Caco-2 (cell line): ENCODE measurements around the gene HPS1. TPM values are rescaled to one million over a fixed set of nuclear protein-coding genes. Genes with fewer than 3 reads are reported as not detected.

Experiments used
- BruUV-seq: library from RNA; stranded (reverse); fragments of 400-500 nt; replicated peaks from 2 replicates; lab custom pipeline; 2021; lab: Mats Ljungman, UMichigan
- CTCF ChIA-PET: fragments of 300-600 bp; sonication (Branson Sonifier 250); formaldehyde crosslinking; loops from one replicate; lab custom pipeline; 2022; ENCODE audit warnings: antibody characterized with exemption; lab: Charles Lee
- POLR2A ChIA-PET: fragments of 300-600 bp; sonication (Branson Sonifier 250); formaldehyde crosslinking; loops from one replicate; lab custom pipeline; 2022; ENCODE audit warnings: antibody characterized with exemption; lab: Charles Lee
- DNase-seq, 2 experiments: peaks; one replicate each; pipeline versions ENCODE4 v3.0.0 to v3.0.0-alpha.2; 2020 to 2022
- H3K27me3 ChIP-seq: replicated peaks from 2 replicates; pipeline ENCODE4 v1.6.0; 2011; ENCODE audit warnings: low read length; ENCODE audit not compliant: control insufficient read depth, insufficient read depth
- H3K36me3 ChIP-seq: 2 replicates; pipeline ENCODE4 v1.5.1; 2011; ENCODE audit warnings: low read length; ENCODE audit not compliant: control insufficient read depth, insufficient read depth
- H3K4me1 ChIP-seq: fragments of 250-450 bp; sonication (Bioruptor Pico); 2 replicates; pipeline ENCODE4 v1.5.1; 2020; ENCODE audit warnings: mild to moderate bottlenecking
- H3K4me3 ChIP-seq: 2 replicates; pipeline ENCODE4 v1.5.1; 2011; ENCODE audit warnings: low read depth, mild to moderate bottlenecking, control low read depth, low read length
- H3K9me3 ChIP-seq: fragments of 250-450 bp; sonication (Bioruptor Pico); 2 replicates; pipeline ENCODE4 v1.5.1; 2020; ENCODE audit warnings: mild to moderate bottlenecking, moderate library complexity
- H3K27ac Mint-ChIP-seq: one replicate; pipeline ENCODE4 v1.8.0; 2022; ENCODE audit warnings: mixed read lengths; ENCODE audit not compliant: unreplicated experiment
- H3K27me3 Mint-ChIP-seq: one replicate; pipeline ENCODE4 v1.8.0; 2022; ENCODE audit warnings: mixed read lengths; ENCODE audit not compliant: insufficient read depth, unreplicated experiment
- H3K36me3 Mint-ChIP-seq: one replicate; pipeline ENCODE4 v1.8.0; 2022; ENCODE audit warnings: mild to moderate bottlenecking, mixed read lengths; ENCODE audit not compliant: insufficient read depth, unreplicated experiment
- H3K4me1 Mint-ChIP-seq: one replicate; pipeline ENCODE4 v1.8.0; 2022; ENCODE audit warnings: low read depth, mixed read lengths; ENCODE audit not compliant: unreplicated experiment
- H3K4me3 Mint-ChIP-seq: one replicate; pipeline ENCODE4 v1.8.0; 2022; ENCODE audit warnings: mild to moderate bottlenecking, moderate library complexity, mixed read lengths; ENCODE audit not compliant: unreplicated experiment
- H3K9me3 Mint-ChIP-seq: one replicate; pipeline ENCODE4 v1.8.0; 2022; ENCODE audit warnings: mixed read lengths; ENCODE audit not compliant: unreplicated experiment
- CTCF ChIP-seq, 2 experiments: fragments of 200-600 bp in 1 of 2; IDR thresholded peaks; 1 replicate in 1 of 2; 2 replicates in 1 of 2; pipeline versions ENCODE4 v1.5.1 to v1.8.0; 2011 to 2022; ENCODE audit warnings: antibody characterized with exemption in 1 of 2, control low read depth in 1 of 2, inconsistent platforms in 1 of 2, low read depth in 1 of 2, low read length in 1 of 2, mild to moderate bottlenecking in 1 of 2, moderate library complexity in 1 of 2; ENCODE audit not compliant: insufficient read depth in 1 of 2, severe bottlenecking in 1 of 2, unreplicated experiment in 1 of 2
- intact Hi-C: fragments of 100-400 bp; cut with micrococcal nuclease; formaldehyde crosslinking; loops from one replicate; pipeline ENCODE4 v1.10.0; 2022; ENCODE audit not compliant: unreplicated experiment
- total RNA-seq: library from RNA; stranded (reverse); gene quantifications from 2 replicates; pipeline ENCODE4 v1.2.3, GENCODE V29; 2022

The HPS1 gene
- total RNA-seq, 1 experiment from 2014 or later = 51.9 TPM

- H3K4me1 Mint-ChIP-seq = no peaks in the 10 kb centered on the region
- ChIA-PET CTCF (no interaction called here), POLR2A (no interaction called here)
- peaks cover 5% of the 10 kb centered on the region for H3K4me1 ChIP-seq
- no peaks in the 10 kb centered on the region for H3K27me3 ChIP-seq
- no peaks in the 10 kb centered on the region for H3K27me3 Mint-ChIP-seq
- H3K27ac Mint-ChIP-seq = no peak overlapping the region
- no peaks in the 10 kb centered on the region for H3K36me3 ChIP-seq
- H3K9me3 ChIP-seq = no peaks in the 10 kb centered on the region
- no peak for TF ChIP-seq CTCF (IDR thresholded peaks at IDR 0.05; ENCODE audit: insufficient read depth in 1 of 2, low read depth in 1 of 2, low read length in 1 of 2, severe bottlenecking in 1 of 2, unreplicated experiment in 1 of 2)
- H3K9me3 Mint-ChIP-seq = no peaks in the 10 kb centered on the region
- no TSS peak for BruUV-seq
- no peak overlapping the region for H3K4me3 ChIP-seq
- H3K4me3 Mint-ChIP-seq = no peak overlapping the region
- H3K36me3 Mint-ChIP-seq = no peaks in the 10 kb centered on the region
- no peak for DNase-seq
- intact Hi-C loops = loop anchor here (10.0 kb wide), 1 partner anchor 153 kb away; the partner anchor contains the start of gene LOXL4
These were observed 28.6 kb downstream of the HPS1 start for GRCh38 chr10:98417973-98418664.

GRCh38 chr10:98417481-98417959, 29.2 kb downstream of the HPS1 start:
- DNase-seq = no peak
- H3K4me3 Mint-ChIP-seq = no peak overlapping the region
- H3K9me3 Mint-ChIP-seq = no peaks in the 10 kb centered on the region
- H3K27ac Mint-ChIP-seq = no peak overlapping the region
- H3K36me3 Mint-ChIP-seq = no peaks in the 10 kb centered on the region
- POLR2A ChIA-PET = no interaction called here
- no peaks in the 10 kb centered on the region for H3K36me3 ChIP-seq
- BruUV-seq = no TSS peak
- peaks cover 5% of the 10 kb centered on the region for H3K4me1 ChIP-seq
- H3K27me3 ChIP-seq = no peaks in the 10 kb centered on the region
- H3K27me3 Mint-ChIP-seq = no peaks in the 10 kb centered on the region
- no peak for TF ChIP-seq CTCF (IDR thresholded peaks at IDR 0.05; ENCODE audit: insufficient read depth in 1 of 2, low read depth in 1 of 2, low read length in 1 of 2, severe bottlenecking in 1 of 2, unreplicated experiment in 1 of 2)
- intact Hi-C loops = loop anchor here (10.0 kb wide), 1 partner anchor 153 kb away; the partner anchor contains the start of gene LOXL4
- CTCF ChIA-PET = no interaction called here
- no peak overlapping the region for H3K4me3 ChIP-seq
- no peaks in the 10 kb centered on the region for H3K4me1 Mint-ChIP-seq
- no peaks in the 10 kb centered on the region for H3K9me3 ChIP-seq

- no TSS peak for BruUV-seq
These were observed 29.9 kb downstream of the HPS1 start for GRCh38 chr10:98416606-98417388.

More at GRCh38 chr10:98416606-98417388, 29.9 kb downstream of the HPS1 start:
- H3K4me1 Mint-ChIP-seq = no peaks in the 10 kb centered on the region
- POLR2A ChIA-PET = no interaction called here
- Histone ChIP-seq H3K4me3 (no peak overlapping the region), H3K27me3 (no peaks in the 10 kb centered on the region), H3K9me3 (no peaks in the 10 kb centered on the region), H3K36me3 (no peaks in the 10 kb centered on the region), H3K4me1 (peaks cover 5% of the 10 kb centered on the region)
- H3K9me3 Mint-ChIP-seq = no peaks in the 10 kb centered on the region
- H3K36me3 Mint-ChIP-seq = no peaks in the 10 kb centered on the region
- no peak overlapping the region for H3K27ac Mint-ChIP-seq
- TF ChIP-seq CTCF (IDR thresholded peaks at IDR 0.05; ENCODE audit: insufficient read depth in 1 of 2, low read depth in 1 of 2, low read length in 1 of 2, severe bottlenecking in 1 of 2, unreplicated experiment in 1 of 2) = no peak
- intact Hi-C loops = loop anchor here (10.0 kb wide), 1 partner anchor 152 kb away; the partner anchor contains the start of gene LOXL4
- H3K4me3 Mint-ChIP-seq = no peak overlapping the region
- no peaks in the 10 kb centered on the region for H3K27me3 Mint-ChIP-seq
- CTCF ChIA-PET = no interaction called here
- no peak for DNase-seq
